Activated CD4-positive, alpha-beta memory T cell treated with anti-CD3 and anti-CD28 coated beads, Interleukin-2, amount 10 ng/mL, durations not matched to agents 7 days and 5 days (primary cell): Measurements from ENCODE around the gene PLA2G2E. TPM values are rescaled to one million over a fixed set of nuclear protein-coding genes. Genes with fewer than 3 reads are reported as not detected.

Experiments used
- CTCF ChIA-PET: fragments of 350-600 bp; sonication (Branson Sonifier 250); formaldehyde crosslinking; loops from one replicate; lab custom pipeline; 2021; ENCODE audit warnings: antibody characterized with exemption, inconsistent platforms; lab: Charles Lee
- POLR2A ChIA-PET: fragments of 350-600 bp; sonication (Branson Sonifier 250); formaldehyde crosslinking; loops from one replicate; lab custom pipeline; 2021; ENCODE audit warnings: antibody characterized with exemption; lab: Charles Lee
- DNase-seq: peaks from one replicate; pipeline ENCODE4 v3.0.0-alpha.2; 2020
- H3K27ac Mint-ChIP-seq: one replicate; pipeline ENCODE4 v1.8.0; 2021; ENCODE audit warnings: mild to moderate bottlenecking, mixed read lengths
- H3K27me3 Mint-ChIP-seq: one replicate; pipeline ENCODE4 v1.8.0; 2021; ENCODE audit warnings: mixed read lengths
- H3K36me3 Mint-ChIP-seq: one replicate; pipeline ENCODE4 v1.8.0; 2021; ENCODE audit warnings: low read depth, mixed read lengths
- H3K4me1 Mint-ChIP-seq: one replicate; pipeline ENCODE4 v1.8.0; 2021; ENCODE audit warnings: mixed read lengths
- H3K4me3 Mint-ChIP-seq: one replicate; pipeline ENCODE4 v1.8.0; 2021; ENCODE audit warnings: mild to moderate bottlenecking, mixed read lengths
- H3K9me3 Mint-ChIP-seq: one replicate; pipeline ENCODE4 v1.8.0; 2021; ENCODE audit warnings: mixed read lengths
- total RNA-seq, 2 experiments: library from RNA; stranded (reverse); gene quantifications; one replicate each; pipeline ENCODE4 v1.2.3, GENCODE V29; 2021

The PLA2G2E gene
- total RNA-seq, 2 experiments from 2014 or later: not detected

- Mint-ChIP-seq H3K9me3 (no peaks in the 10 kb centered on the region), H3K27me3 (no peaks in the 10 kb centered on the region), H3K36me3 (no peaks in the 10 kb centered on the region), H3K4me3 (no peak overlapping the region), H3K27ac (no peak overlapping the region), H3K4me1 (no peaks in the 10 kb centered on the region)
- ChIA-PET POLR2A (no interaction called here), CTCF (interaction anchor here (1.1 kb wide), 1 partner anchor 231 kb away, joined by 3 read pairs; no protein-coding TSS in a partner anchor)
- no peak for DNase-seq
Measured at GRCh38 chr1:19922015-19922688, 1.3 kb downstream of the PLA2G2E start.

- Mint-ChIP-seq H3K9me3 (no peaks in the 10 kb centered on the region), H3K27me3 (no peaks in the 10 kb centered on the region), H3K36me3 (no peaks in the 10 kb centered on the region), H3K4me3 (no peak overlapping the region), H3K4me1 (no peaks in the 10 kb centered on the region), H3K27ac (no peak overlapping the region)
- ChIA-PET POLR2A (interaction anchor here (1.3 kb wide), 1 partner anchor 14 kb away, joined by 4 read pairs; no protein-coding TSS in a partner anchor), CTCF (interaction anchor here (1.1 to 2.4 kb wide), 2 partner anchors 16 to 232 kb away, joined by 3 to 5 read pairs; no protein-coding TSS in a partner anchor)
- DNase-seq: no peak
Measured at GRCh38 chr1:19921310-19921709, 2.1 kb downstream of the PLA2G2E start.

- ChIA-PET CTCF (interaction anchor here (2.4 to 5.2 kb wide), 2 partner anchors 15 to 233 kb away, joined by 5 to 48 read pairs; no protein-coding TSS in a partner anchor), POLR2A (interaction anchor here (1.3 kb wide), 1 partner anchor 15 kb away, joined by 4 read pairs; no protein-coding TSS in a partner anchor)
- no peaks in the 10 kb centered on the region for H3K36me3 Mint-ChIP-seq
- no peaks in the 10 kb centered on the region for H3K27me3 Mint-ChIP-seq
- DNase-seq: no peak
- H3K27ac Mint-ChIP-seq: no peak overlapping the region
- no peaks in the 10 kb centered on the region for H3K9me3 Mint-ChIP-seq
- no peaks in the 10 kb centered on the region for H3K4me1 Mint-ChIP-seq
- no peak overlapping the region for H3K4me3 Mint-ChIP-seq
Measured at GRCh38 chr1:19920132-19920710, 3.2 kb downstream of the PLA2G2E start.

GRCh38 chr1:19918057-19918456 is 5.4 kb downstream of the PLA2G2E start:
- Mint-ChIP-seq H3K27me3 (no peaks in the 10 kb centered on the region), H3K27ac (no peak overlapping the region), H3K36me3 (no peaks in the 10 kb centered on the region), H3K9me3 (no peaks in the 10 kb centered on the region), H3K4me3 (no peak overlapping the region), H3K4me1 (no peaks in the 10 kb centered on the region)
- POLR2A ChIA-PET: no interaction called here
- CTCF ChIA-PET: interaction anchor here (0.7 to 5.2 kb wide), 6 partner anchors 10 to 278 kb away, joined by 3 to 48 read pairs (median 5); no protein-coding TSS in a partner anchor
- peak; percentile 80 for DNase-seq

GRCh38 chr1:19910650-19911049 is 12.8 kb downstream of the PLA2G2E start:
- ChIA-PET CTCF (interaction anchor here (0.7 to 1.1 kb wide), 2 partner anchors 261 to 303 kb away, joined by 3 read pairs; no protein-coding TSS in a partner anchor), POLR2A (no interaction called here)
- Mint-ChIP-seq H3K4me1 (no peaks in the 10 kb centered on the region), H3K4me3 (no peak overlapping the region), H3K27me3 (no peaks in the 10 kb centered on the region), H3K36me3 (peaks cover 59% of the 10 kb centered on the region), H3K9me3 (no peaks in the 10 kb centered on the region), H3K27ac (no peak overlapping the region)
- no peak for DNase-seq

- H3K27ac Mint-ChIP-seq: no peak overlapping the region
- POLR2A ChIA-PET: no interaction called here
- H3K27me3 Mint-ChIP-seq: no peaks in the 10 kb centered on the region
- no peak overlapping the region for H3K4me3 Mint-ChIP-seq
- no peaks in the 10 kb centered on the region for H3K9me3 Mint-ChIP-seq
- CTCF ChIA-PET: interaction anchor here (0.7 to 1.1 kb wide), 2 partner anchors 261 to 303 kb away, joined by 3 read pairs; no protein-coding TSS in a partner anchor
- DNase-seq: no peak
- H3K4me1 Mint-ChIP-seq: no peaks in the 10 kb centered on the region
- H3K36me3 Mint-ChIP-seq: peaks cover 62% of the 10 kb centered on the region
Measured at GRCh38 chr1:19909971-19910370, 13.4 kb downstream of the PLA2G2E start.

GRCh38 chr1:19909392-19909791 is 14.0 kb downstream of the PLA2G2E start:
- ChIA-PET POLR2A (no interaction called here), CTCF (no interaction called here)
- Mint-ChIP-seq H3K27ac (no peak overlapping the region), H3K9me3 (no peaks in the 10 kb centered on the region), H3K27me3 (no peaks in the 10 kb centered on the region), H3K4me3 (no peak overlapping the region), H3K4me1 (no peaks in the 10 kb centered on the region), H3K36me3 (peaks cover 68% of the 10 kb centered on the region)
- DNase-seq: no peak

GRCh38 chr1:19907456-19907855 is 16.0 kb downstream of the PLA2G2E start:
- Mint-ChIP-seq H3K36me3 (peaks cover 68% of the 10 kb centered on the region), H3K4me3 (no peak overlapping the region), H3K27ac (no peak overlapping the region), H3K4me1 (no peaks in the 10 kb centered on the region), H3K27me3 (no peaks in the 10 kb centered on the region), H3K9me3 (no peaks in the 10 kb centered on the region)
- no peak for DNase-seq
- ChIA-PET POLR2A (no interaction called here), CTCF (interaction anchor here (1.4 kb wide), 1 partner anchor 10 kb away, joined by 5 read pairs; no protein-coding TSS in a partner anchor)

GRCh38 chr1:19903621-19904020 is 19.8 kb downstream of the PLA2G2E start:
- Mint-ChIP-seq H3K9me3 (peaks cover 2% of the 10 kb centered on the region), H3K27me3 (no peaks in the 10 kb centered on the region), H3K36me3 (peaks cover 69% of the 10 kb centered on the region), H3K4me1 (no peaks in the 10 kb centered on the region), H3K4me3 (no peak overlapping the region), H3K27ac (no peak overlapping the region)
- no peak for DNase-seq
- ChIA-PET CTCF (no interaction called here), POLR2A (no interaction called here)

- CTCF ChIA-PET: interaction anchor here (0.8 kb wide), 1 partner anchor 311 kb away, joined by 3 read pairs; no protein-coding TSS in a partner anchor
- Mint-ChIP-seq H3K36me3 (peaks cover 56% of the 10 kb centered on the region), H3K4me1 (no peaks in the 10 kb centered on the region), H3K27me3 (no peaks in the 10 kb centered on the region), H3K27ac (no peak overlapping the region), H3K4me3 (no peak overlapping the region), H3K9me3 (peaks cover 2% of the 10 kb centered on the region)
- POLR2A ChIA-PET: no interaction called here
- no peak for DNase-seq
Measured at GRCh38 chr1:19901653-19902052, 21.8 kb downstream of the PLA2G2E start.

- CTCF ChIA-PET: interaction anchor here (0.9 to 1.8 kb wide), 4 partner anchors 11 to 232 kb away, joined by 3 to 5 read pairs (median 4); partner anchors contain the start of gene OTUD3
Measured at GRCh38 chr1:19894218-19894617, 29.2 kb downstream of the PLA2G2E start.

GRCh38 chr1:19893687-19894086 is 29.7 kb downstream of the PLA2G2E start:
- POLR2A ChIA-PET: no interaction called here
- H3K36me3 Mint-ChIP-seq: peaks cover 41% of the 10 kb centered on the region
- no peaks in the 10 kb centered on the region for H3K27me3 Mint-ChIP-seq
- no peak overlapping the region for H3K27ac Mint-ChIP-seq
- H3K4me1 Mint-ChIP-seq: no peaks in the 10 kb centered on the region
- CTCF ChIA-PET: interaction anchor here (1.0 to 1.8 kb wide), 3 partner anchors 11 to 231 kb away, joined by 3 to 5 read pairs (median 5); partner anchors contain the start of gene OTUD3
- H3K4me3 Mint-ChIP-seq: no peak overlapping the region
- H3K9me3 Mint-ChIP-seq: no peaks in the 10 kb centered on the region
- no peak for DNase-seq

More at GRCh38 chr1:19894218-19894617, 29.2 kb downstream of the PLA2G2E start:
- H3K4me1 Mint-ChIP-seq: no peaks in the 10 kb centered on the region
- DNase-seq: no peak
- H3K36me3 Mint-ChIP-seq: peaks cover 46% of the 10 kb centered on the region
- H3K4me3 Mint-ChIP-seq: no peak overlapping the region
- no peak overlapping the region for H3K27ac Mint-ChIP-seq
- H3K9me3 Mint-ChIP-seq: no peaks in the 10 kb centered on the region
- POLR2A ChIA-PET: no interaction called here
- no peaks in the 10 kb centered on the region for H3K27me3 Mint-ChIP-seq

- CTCF ChIA-PET: interaction anchor here (1.4 kb wide), 1 partner anchor 10 kb away, joined by 5 read pairs; the partner anchor contains the start of gene OTUD3
- Mint-ChIP-seq H3K27me3 (no peaks in the 10 kb centered on the region), H3K36me3 (peaks cover 40% of the 10 kb centered on the region), H3K4me3 (no peak overlapping the region), H3K27ac (no peak overlapping the region), H3K4me1 (peaks cover 2% of the 10 kb centered on the region), H3K9me3 (no peaks in the 10 kb centered on the region)
- no peak for DNase-seq
- POLR2A ChIA-PET: no interaction called here
Measured at GRCh38 chr1:19892628-19893168, 30.7 kb downstream of the PLA2G2E start.
